GM18858 (cell line): ENCODE data around the gene PCDHB11.
"Not testable (repeated sequence)": the region's sequence is repeated elsewhere in the genome, so short reads cannot be mapped to it uniquely, and the experiment has no call there.

Experiments used
- ATAC-seq: cut with Tn5 transposase; IDR thresholded peaks from one replicate; pipeline ENCODE4 v1.9.1; 2021; ENCODE audit not compliant: unreplicated experiment

The PCDHB11 gene

DNA sequence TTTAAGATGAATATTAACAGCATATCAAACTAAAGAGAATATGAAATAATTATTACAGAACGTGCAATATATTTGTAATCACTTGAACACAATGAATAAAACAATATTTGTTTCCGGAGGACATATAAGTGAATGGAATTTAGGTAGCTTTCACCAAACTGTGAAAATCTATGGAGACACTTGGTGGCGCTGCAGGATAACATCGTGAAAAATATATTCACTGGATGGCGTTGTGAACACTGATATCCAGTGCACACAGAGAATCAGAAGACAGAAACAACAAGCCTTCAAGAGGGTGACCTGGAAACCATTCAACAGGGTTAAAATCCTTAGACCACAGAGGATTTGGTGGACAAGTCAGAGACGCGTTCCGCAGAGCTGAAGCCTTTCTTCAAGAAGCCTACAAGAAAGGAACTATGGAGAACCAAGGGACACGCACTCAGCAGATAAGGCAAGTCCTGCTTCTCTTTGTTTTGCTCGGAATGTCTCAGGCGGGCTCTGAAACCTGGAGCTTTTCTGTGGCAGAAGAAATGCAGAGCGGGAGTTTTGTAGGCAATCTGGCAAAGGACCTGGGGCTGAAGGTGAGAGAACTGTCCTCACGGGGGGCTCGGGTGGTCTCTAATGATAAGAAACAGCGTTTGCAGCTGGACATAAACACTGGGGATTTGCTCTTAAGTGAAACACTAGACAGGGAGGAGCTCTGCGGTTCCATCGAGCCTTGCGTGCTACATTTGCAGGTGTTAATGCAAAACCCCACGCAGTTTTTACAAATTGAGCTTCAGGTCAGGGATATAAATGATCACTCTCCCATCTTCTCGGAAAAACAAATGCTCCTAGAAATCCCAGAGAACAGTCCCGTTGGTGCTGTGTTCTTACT, at the start of gene PCDHB11:
Gene PCDHB11 (plus strand): TSS at position 269 of the 877 bp plus-strand sequence. CDS start 148 bp downstream, at position 417.
- ATAC-seq: no peak

DNA sequence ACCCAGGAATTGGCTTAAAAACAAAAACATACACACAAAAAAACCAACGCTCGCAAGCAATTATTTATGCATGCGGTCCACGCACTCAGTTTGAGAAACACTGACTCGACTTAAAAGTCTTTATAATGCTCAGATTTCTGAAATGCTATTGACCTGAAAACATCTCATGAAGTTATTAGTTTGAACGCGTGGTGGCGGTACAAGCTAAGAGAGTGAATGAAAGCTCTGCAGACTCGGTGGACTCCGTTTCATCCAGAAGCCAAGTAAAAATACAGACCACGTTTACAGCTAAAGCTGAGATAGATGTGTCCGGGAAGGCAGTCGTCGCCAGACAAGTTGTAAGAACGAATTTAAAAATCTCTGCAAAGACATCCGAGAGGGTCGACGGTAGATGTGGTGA, 49.6 kb upstream of the PCDHB11 start, which contains the start of gene PCDHB6:
Gene PCDHB6 (plus strand): TSS at position 246 of the 400 bp plus-strand sequence. CDS start 201 bp downstream, outside the sequence.
- ATAC-seq: no peak

DNA sequence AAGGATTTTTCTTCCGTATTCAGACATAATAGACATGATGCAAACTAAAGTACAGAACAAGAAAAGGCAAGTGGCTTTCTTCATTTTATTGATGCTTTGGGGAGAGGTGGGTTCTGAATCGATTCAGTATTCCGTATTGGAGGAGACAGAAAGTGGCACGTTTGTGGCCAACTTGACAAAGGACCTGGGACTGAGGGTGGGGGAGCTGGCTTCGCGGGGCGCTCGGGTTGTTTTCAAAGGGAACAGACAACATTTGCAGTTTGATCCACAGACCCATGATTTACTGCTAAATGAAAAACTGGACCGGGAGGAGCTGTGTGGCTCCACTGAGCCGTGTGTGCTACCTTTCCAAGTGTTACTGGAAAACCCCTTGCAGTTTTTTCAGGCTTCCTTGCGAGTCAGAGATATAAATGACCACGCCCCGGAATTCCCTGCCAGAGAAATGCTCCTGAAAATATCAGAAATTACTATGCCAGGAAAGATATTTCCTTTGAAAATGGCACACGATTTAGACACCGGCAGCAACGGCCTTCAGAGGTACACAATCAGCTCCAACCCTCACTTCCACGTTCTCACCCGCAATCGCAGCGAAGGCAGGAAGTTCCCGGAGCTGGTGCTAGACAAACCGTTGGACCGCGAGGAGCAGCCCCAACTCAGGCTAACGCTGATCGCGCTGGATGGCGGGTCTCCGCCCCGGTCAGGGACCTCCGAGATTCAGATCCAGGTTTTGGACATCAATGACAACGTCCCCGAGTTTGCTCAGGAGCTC, 49.0 kb upstream of the PCDHB11 start:
- no peak for ATAC-seq

DNA sequence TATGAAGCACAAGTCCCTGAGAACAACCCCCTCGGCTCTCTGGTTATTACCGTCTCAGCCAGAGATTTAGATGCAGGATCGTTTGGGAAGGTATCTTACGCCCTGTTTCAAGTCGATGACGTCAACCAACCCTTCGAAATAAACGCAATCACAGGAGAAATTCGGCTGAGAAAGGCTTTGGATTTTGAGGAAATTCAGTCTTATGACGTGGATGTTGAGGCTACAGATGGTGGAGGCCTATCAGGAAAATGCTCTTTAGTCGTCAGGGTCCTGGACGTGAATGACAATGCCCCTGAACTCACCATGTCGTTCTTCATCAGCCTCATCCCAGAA, 48.5 kb upstream of the PCDHB11 start:
- no peak for ATAC-seq

DNA sequence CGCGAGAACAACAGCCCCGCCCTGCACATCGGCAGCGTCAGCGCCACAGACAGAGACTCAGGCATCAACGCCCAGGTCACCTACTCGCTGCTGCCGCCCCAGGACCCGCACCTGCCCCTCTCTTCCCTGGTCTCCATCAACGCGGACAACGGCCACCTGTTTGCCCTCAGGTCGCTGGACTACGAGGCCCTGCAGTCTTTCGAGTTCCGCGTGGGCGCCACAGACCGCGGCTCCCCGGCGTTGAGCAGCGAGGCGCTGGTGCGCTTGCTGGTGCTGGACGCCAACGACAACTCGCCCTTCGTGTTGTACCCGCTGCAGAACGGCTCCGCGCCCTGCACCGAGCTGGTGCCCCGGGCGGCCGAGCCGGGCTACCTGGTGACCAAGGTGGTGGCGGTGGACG, 47.8 kb upstream of the PCDHB11 start:
- ATAC-seq: not testable (repeated sequence)

DNA sequence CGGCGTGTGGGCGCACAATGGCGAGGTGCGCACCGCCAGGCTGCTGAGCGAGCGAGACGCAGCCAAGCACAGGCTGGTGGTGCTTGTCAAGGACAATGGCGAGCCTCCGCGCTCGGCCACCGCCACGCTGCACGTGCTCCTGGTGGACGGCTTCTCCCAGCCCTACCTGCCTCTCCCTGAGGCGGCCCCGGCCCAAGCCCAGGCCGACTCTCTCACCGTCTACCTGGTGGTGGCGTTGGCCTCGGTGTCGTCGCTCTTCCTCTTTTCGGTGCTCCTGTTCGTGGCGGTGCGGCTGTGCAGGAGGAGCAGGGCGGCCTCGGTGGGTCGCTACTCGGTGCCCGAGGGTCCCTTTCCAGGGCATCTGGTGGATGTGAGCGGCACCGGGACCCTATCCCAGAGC, 47.3 kb upstream of the PCDHB11 start:
- ATAC-seq: not testable (repeated sequence)

DNA sequence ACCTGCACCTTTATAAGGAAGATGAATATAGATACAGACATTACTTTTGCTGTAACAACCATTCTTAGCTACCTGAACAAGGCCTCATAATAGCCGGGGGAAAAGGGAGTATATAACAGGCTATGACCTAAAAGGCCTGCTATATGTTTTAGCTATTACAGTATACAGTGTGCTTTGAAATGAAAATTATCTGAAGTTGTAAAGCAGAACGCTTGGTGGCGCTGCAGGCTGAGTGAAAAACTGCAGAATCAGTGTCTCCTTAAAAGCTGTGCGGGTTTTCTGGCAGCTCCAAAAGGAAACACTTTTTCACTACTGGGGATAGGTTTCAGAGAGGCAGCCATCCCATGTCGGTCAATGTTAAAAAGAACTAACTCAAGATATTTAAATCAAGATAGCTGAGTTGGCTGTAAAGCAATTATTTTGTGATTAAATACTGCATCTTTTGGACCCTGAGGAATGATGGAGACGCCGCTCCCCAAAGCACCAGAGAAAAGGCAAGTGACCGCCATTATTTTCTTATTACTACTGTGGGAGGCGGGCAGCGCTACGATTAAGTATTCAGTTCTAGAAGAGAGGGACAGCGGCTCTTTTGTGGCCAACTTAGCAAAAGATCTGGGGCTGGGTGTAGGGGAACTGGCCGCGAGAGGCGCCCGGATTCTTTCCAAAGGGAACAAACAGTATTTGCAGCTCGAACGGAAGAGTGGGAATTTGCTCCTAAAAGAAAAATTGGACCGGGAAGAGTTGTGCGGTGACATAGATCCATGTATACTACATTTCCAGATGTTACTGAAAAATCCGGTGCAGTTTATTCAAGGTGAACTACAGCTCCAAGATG, 43.7 kb upstream of the PCDHB11 start:
- no peak for ATAC-seq

DNA sequence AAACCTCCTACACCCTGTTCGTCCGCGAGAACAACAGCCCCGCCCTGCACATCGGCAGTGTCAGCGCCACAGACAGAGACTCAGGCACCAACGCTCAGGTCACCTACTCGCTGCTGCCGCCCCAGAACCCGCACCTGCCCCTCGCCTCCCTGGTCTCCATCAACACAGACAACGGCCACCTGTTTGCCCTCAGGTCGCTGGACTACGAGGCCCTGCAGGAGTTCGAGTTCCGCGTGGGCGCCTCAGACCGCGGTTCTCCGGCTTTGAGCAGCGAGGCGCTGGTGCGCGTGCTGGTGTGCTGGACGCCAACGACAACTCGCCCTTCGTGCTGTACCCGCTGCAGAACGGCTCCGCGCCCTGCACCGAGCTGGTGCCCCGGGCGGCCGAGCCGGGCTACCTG, 42.1 kb upstream of the PCDHB11 start:
- not testable (repeated sequence) for ATAC-seq

DNA sequence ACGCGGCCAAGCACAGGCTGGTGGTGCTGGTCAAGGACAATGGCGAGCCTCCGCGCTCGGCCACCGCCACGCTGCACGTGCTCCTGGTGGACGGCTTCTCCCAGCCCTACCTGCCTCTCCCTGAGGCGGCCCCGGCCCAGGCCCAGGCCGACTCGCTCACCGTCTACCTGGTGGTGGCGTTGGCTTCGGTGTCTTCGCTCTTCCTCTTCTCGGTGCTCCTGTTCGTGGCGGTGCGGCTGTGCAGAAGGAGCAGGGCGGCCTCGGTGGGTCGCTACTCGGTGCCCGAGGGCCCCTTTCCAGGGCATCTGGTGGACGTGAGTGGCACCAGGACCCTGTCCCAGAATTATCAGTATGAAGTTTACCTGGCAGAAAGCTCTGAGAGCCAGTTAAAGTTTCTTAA, 41.5 kb upstream of the PCDHB11 start:
- ATAC-seq: not testable (repeated sequence)

DNA sequence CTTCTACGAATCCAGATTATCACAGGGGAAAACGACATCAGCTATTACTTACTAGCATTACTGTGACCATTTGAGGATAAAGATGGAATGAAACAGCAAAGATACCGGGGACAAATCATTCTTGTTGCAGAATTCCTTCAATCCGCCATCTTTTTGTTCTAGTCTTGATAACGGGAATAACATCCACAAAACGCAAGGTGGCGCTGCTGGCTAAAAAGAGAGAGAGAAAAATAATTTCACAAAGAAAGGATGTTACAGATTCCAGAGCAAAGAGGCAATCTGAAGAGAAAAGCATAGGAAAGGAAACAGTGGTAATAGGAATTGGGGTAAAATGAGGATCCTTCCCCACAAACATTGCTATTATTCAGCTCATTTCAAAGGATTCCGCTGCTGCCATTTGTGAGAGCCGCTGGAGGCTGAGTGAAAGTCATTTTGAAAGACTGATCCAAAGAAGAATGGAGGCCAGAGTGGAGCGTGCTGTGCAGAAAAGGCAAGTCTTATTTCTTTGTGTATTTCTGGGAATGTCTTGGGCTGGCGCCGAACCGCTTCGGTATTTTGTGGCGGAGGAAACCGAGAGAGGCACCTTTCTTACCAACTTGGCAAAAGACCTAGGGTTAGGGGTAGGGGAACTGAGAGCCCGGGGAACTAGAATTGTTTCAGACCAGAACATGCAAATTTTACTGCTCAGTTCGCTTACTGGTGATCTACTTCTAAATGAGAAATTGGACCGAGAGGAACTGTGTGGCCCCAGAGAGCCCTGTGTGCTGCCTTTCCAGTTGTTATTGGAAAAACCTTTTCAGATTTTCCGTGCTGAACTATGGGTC, 26.8 kb upstream of the PCDHB11 start, which contains the start of gene PCDHB7:
Gene PCDHB7 (plus strand): TSS at position 264 of the 824 bp plus-strand sequence. CDS start 192 bp downstream, at position 456.
- no peak for ATAC-seq

DNA sequence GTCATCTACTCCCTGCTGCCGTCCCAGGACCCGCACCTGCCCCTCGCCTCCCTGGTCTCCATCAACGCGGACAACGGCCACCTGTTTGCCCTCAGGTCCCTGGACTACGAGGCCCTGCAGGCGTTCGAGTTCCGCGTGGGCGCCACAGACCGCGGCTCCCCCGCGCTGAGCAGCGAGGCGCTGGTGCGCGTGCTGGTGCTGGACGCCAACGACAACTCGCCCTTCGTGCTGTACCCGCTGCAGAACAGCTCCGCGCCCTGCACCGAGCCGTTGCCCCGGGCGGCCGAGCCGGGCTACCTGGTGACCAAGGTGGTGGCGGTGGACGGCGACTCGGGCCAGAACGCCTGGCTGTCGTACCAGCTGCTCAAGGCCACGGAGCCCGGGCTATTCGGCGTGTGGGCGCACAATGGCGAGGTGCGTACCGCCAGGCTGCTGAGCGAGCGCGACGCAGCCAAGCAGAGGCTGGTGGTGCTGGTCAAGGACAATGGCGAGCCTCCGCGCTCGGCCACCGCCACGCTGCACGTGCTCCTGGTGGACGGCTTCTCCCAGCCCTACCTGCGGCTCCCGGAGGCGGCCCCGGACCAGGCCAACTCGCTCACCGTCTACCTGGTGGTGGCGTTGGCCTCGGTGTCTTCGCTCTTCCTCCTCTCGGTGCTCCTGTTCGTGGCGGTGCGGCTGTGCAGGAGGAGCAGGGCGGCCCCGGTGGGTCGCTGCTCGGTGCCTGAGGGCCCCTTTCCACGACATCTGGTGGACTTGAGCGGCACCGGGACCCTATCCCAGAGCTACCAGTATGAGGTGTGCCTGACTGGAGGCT, 24.9 kb upstream of the PCDHB11 start:
- ATAC-seq: not testable (repeated sequence)

DNA sequence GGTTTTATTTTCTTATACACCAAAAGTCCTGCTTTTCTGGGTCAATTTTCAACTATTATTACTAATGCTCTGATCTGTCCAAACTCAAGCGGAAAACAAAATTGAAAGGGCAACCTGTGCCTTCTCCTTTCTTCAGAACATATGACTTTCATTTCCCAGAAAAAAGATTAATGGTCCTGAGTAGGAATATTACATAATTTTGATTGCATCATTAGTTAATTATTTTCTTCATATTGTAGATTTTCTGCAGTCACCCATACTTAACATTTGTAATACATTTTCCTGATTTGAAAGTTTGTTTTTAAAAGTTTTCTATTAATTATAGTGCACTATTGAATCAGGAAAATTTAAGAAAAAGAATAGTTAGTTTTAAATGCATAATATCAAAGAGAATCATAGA, 23.5 kb upstream of the PCDHB11 start:
- no peak for ATAC-seq

DNA sequence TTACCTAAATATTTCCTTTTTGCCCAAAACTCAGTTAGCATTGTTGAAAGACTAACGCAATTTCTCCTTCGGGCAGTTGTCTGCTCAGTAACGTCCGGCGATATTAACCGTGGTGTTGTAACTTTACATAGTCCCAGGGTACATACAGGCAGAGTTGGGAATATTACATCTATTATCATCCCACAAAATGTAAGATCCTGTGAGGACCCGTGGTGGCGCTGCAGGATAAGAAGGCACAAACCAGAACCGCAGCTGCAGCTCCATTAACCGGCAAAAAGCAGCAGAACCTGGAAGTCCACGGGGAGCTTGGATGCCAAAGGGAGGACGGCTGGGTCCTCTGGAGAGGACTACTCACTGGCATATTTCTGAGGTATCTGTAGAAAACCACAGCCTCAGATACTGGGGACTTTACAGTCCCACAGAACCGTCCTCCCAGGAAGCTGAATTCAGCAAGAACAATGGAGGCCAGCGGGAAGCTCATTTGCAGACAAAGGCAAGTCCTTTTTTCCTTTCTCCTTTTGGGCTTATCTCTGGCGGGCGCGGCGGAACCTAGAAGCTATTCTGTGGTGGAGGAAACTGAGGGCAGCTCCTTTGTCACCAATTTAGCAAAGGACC, 21.7 kb upstream of the PCDHB11 start, which contains the start of gene PCDHB8:
Gene PCDHB8 (plus strand): TSS at position 214 of the 615 bp plus-strand sequence. CDS start 245 bp downstream, at position 459.
- ATAC-seq: not testable (repeated sequence)

DNA sequence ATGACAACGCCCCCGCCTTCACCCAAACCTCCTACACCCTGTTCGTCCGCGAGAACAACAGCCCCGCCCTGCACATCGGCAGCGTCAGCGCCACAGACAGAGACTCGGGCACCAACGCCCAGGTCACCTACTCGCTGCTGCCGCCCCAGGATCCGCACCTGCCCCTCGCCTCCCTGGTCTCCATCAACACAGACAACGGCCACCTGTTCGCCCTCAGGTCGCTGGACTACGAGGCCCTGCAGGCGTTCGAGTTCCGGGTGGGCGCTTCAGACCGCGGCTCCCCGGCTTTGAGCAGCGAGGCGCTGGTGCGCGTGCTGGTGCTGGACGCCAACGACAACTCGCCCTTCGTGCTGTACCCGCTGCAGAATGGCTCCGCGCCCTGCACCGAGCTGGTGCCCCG, 20.1 kb upstream of the PCDHB11 start:
- ATAC-seq: not testable (repeated sequence)

DNA sequence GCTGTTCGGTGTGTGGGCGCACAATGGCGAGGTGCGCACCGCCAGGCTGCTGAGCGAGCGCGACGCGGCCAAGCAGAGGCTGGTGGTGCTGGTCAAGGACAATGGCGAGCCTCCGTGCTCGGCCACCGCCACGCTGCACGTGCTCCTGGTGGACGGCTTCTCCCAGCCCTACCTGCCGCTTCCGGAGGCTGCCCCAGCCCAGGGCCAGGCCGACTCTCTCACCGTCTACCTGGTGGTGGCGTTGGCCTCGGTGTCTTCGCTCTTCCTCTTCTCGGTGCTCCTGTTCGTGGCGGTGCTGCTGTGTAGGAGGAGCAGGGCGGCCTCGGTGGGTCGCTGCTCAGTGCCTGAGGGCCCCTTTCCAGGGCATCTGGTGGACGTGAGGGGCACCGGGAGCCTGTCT, 19.6 kb upstream of the PCDHB11 start:
- not testable (repeated sequence) for ATAC-seq

DNA sequence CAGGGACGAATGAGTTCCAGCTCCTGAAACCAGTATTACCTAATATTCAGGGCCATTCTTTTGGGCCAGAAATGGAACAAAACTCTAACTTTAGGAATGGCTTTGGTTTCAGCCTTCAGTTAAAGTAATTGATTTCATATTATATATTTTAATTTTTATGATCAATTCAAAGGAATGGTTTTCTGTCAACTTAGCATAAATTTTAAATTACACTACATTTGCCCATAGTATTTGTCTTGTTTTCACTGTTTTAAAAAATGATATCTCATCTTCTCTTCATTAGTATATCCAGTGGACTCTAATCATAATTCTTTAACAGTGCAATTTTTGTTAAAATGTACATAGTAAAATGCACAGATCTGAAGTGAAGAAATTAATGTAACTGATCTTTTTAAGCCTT, 19.1 kb upstream of the PCDHB11 start:
- no peak for ATAC-seq

DNA sequence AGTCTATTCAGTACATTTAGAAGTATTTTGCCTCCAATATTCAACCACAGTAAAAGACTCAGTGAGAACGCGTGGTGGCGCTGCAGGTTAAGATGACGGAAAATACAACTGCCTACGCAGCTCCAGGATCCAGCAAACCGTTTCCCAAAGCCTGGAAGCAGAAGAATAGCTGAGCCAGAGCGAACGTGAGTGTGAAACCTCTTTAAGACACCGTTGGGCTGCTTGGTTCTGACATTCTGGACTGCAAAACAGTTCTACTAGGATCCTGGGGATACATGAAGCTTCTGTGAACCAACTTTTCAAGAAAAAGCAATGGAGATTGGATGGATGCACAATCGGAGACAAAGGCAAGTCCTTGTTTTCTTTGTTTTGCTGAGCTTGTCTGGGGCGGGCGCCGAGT, 17.2 kb upstream of the PCDHB11 start, which contains the start of gene PCDHB16:
Gene PCDHB16 (plus strand): TSS at position 140 of the 400 bp plus-strand sequence. CDS start 173 bp downstream, at position 313.
- no peak for ATAC-seq

DNA sequence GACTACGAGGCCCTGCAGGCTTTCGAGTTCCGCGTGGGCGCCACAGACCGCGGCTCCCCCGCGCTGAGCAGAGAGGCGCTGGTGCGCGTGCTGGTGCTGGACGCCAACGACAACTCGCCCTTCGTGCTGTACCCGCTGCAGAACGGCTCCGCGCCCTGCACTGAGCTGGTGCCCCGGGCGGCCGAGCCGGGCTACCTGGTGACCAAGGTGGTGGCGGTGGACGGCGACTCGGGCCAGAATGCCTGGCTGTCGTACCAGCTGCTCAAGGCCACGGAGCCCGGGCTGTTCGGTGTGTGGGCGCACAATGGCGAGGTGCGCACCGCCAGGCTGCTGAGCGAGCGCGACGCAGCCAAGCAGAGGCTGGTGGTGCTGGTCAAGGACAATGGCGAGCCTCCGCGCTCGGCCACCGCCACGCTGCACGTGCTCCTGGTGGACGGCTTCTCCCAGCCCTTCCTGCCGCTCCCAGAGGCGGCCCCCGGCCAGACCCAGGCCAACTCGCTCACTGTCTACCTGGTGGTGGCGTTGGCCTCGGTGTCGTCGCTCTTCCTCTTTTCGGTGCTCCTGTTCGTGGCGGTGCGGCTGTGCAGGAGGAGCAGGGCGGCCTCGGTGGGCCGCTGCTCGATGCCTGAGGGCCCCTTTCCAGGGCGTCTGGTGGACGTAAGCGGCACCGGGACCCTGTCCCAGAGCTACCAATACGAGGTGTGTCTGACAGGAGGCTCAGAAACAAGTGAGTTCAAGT, 15.1 kb upstream of the PCDHB11 start:
- not testable (repeated sequence) for ATAC-seq
